Activated CD8-positive, alpha-beta memory T cell treated with anti-CD3 and anti-CD28 coated beads, Interleukin-2, amount 50 U/mL, for 1 hour (primary cell): ENCODE data around the gene ALG11.
A peak's percentile ranks its signal among the peaks of the same experiment; 100 is the strongest.
"Not testable (repeated sequence)": the region's sequence is repeated elsewhere in the genome, so short reads cannot be mapped to it uniquely, and the experiment has no call there.

Experiments
- DNase-seq: peaks from one replicate; pipeline ENCODE4 v3.0.0-alpha.2; 2020; ENCODE audit errors: extremely low read depth

Gene ALG11

GRCh38 chr13:52011632-52012511 is at the start of gene ALG11:
ALG11 (plus strand) TSS chr13:52012398; CDS start chr13:52012419, 21 bp downstream.
- DNase-seq, result peak; percentile 95

GRCh38 chr13:51966186-51966585 is 46.0 kb upstream of the ALG11 start:
- DNase-seq, result no peak

GRCh38 chr13:51967482-51968446 is 44.4 kb upstream of the ALG11 start:
- no peak for DNase-seq

- DNase-seq, result no peak
These were observed 41.8 kb upstream of the ALG11 start for GRCh38 chr13:51970349-51970748.

- DNase-seq, result no peak
These were observed 40.4 kb upstream of the ALG11 start for GRCh38 chr13:51971520-51972426.

- no peak for DNase-seq
These were observed 37.7 kb upstream of the ALG11 start for GRCh38 chr13:51974482-51974881.

- no peak for DNase-seq
These were observed 35.8 kb upstream of the ALG11 start for GRCh38 chr13:51976423-51976822.

GRCh38 chr13:51976890-51977289 is 35.3 kb upstream of the ALG11 start:
- no peak for DNase-seq

GRCh38 chr13:51977625-51978024 is 34.6 kb upstream of the ALG11 start:
- no peak for DNase-seq

- no peak for DNase-seq
These were observed 33.2 kb upstream of the ALG11 start for GRCh38 chr13:51978796-51979556.

- DNase-seq, result no peak
These were observed 31.3 kb upstream of the ALG11 start for GRCh38 chr13:51980908-51981307.

GRCh38 chr13:51981355-51981754 is 30.8 kb upstream of the ALG11 start:
- DNase-seq, result no peak

- DNase-seq, result not testable (repeated sequence)
These were observed 28.9 kb upstream of the ALG11 start for GRCh38 chr13:51983292-51983691.

GRCh38 chr13:51984904-51985303 is 27.3 kb upstream of the ALG11 start:
- DNase-seq, result not testable (repeated sequence)

GRCh38 chr13:51988988-51989618 is 23.1 kb upstream of the ALG11 start:
- no peak for DNase-seq

GRCh38 chr13:51993713-51994112 is 18.5 kb upstream of the ALG11 start:
- DNase-seq, result no peak

- DNase-seq, result no peak
These were observed 16.3 kb upstream of the ALG11 start for GRCh38 chr13:51995677-51996551.

GRCh38 chr13:51996641-51997040 is 15.6 kb upstream of the ALG11 start:
- DNase-seq, result no peak

- DNase-seq, result no peak
These were observed 15.0 kb upstream of the ALG11 start for GRCh38 chr13:51997186-51997585.
